ENCODE results near the gene RBMS1. TPM values are rescaled to one million over a fixed set of nuclear protein-coding genes. Genes with fewer than 3 reads are reported as not detected.

RBMS1 gene
- total and polyA plus RNA-seq, 2 of the 13 experiments (the other 11 are each of a cell fraction or from before 2014, with no cell fraction given) = 55.5 to 110 TPM

DNA sequence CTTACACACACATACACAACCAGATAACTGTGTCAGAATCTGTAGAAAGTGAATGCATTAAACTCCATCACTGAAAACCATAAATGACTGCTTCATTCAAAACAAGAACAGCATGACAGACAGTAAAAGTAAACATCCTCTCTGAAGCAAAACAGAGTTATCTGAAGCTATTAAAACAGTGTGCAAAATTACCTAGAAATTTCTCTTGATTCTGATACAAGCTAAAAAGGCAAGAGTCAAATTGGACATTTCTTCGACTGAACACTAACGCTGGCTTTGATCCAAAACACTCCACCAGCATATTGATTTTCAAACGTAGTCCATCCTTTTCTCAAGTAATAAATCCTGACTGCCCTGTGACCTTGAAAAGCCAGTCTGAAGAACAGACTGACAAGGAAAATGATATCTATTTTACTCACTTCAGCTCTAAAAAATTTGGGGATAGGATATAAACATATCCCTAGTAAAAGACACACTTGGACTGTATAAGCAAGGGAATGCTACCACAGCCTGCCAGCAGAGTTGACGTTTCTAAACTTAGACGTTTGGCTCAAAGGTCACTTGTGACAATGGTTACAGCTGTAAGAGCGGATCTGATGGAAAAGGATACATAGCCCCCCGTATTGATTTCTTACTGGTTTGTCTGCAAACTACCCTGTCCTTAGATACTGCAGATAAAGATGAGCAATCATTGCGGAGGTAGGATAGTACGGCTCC, 164.6 kb downstream of the RBMS1 start (continued):
- TF ChIP-seq THAP11 (CRISPR knock-in tag; IDR thresholded peaks at IDR 0.05) = peak; percentile 34; the same call in 1 of the 2 replicates
- TF ChIP-seq NR2C2 (CRISPR knock-in tag; IDR thresholded peaks at IDR 0.05; ENCODE audit: borderline replicate concordance) = no peak
- 0 out of 2 replicates have a peak, but pooled peaks have one; percentile 23 for TF ChIP-seq FOXO1 (CRISPR knock-in tag; IDR thresholded peaks at IDR 0.05)
- TF ChIP-seq, protein P1, sequence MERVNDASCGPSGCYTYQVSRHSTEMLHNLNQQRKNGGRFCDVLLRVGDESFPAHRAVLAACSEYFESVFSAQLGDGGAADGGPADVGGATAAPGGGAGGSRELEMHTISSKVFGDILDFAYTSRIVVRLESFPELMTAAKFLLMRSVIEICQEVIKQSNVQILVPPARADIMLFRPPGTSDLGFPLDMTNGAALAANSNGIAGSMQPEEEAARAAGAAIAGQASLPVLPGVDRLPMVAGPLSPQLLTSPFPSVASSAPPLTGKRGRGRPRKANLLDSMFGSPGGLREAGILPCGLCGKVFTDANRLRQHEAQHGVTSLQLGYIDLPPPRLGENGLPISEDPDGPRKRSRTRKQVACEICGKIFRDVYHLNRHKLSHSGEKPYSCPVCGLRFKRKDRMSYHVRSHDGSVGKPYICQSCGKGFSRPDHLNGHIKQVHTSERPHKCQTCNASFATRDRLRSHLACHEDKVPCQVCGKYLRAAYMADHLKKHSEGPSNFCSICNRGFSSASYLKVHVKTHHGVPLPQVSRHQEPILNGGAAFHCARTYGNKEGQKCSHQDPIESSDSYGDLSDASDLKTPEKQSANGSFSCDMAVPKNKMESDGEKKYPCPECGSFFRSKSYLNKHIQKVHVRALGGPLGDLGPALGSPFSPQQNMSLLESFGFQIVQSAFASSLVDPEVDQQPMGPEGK (CRISPR knock-in tag; IDR thresholded peaks at IDR 0.05) = peak; percentile 45; the same call in 1 of the 2 replicates
- TF ChIP-seq, protein P2, sequence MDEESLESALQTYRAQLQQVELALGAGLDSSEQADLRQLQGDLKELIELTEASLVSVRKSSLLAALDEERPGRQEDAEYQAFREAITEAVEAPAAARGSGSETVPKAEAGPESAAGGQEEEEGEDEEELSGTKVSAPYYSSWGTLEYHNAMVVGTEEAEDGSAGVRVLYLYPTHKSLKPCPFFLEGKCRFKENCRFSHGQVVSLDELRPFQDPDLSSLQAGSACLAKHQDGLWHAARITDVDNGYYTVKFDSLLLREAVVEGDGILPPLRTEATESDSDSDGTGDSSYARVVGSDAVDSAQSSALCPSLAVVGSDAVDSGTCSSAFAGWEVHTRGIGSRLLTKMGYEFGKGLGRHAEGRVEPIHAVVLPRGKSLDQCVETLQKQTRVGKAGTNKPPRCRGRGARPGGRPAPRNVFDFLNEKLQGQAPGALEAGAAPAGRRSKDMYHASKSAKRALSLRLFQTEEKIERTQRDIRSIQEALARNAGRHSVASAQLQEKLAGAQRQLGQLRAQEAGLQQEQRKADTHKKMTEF (CRISPR knock-in tag; IDR thresholded peaks at IDR 0.05) = peak; percentile 62; the same call in 1 of the 2 replicates
- peak; percentile 35; the same call in 1 of the 2 replicates for TF ChIP-seq FOSL2 (CRISPR knock-in tag; IDR thresholded peaks at IDR 0.05)
- TF ChIP-seq, protein P3, sequence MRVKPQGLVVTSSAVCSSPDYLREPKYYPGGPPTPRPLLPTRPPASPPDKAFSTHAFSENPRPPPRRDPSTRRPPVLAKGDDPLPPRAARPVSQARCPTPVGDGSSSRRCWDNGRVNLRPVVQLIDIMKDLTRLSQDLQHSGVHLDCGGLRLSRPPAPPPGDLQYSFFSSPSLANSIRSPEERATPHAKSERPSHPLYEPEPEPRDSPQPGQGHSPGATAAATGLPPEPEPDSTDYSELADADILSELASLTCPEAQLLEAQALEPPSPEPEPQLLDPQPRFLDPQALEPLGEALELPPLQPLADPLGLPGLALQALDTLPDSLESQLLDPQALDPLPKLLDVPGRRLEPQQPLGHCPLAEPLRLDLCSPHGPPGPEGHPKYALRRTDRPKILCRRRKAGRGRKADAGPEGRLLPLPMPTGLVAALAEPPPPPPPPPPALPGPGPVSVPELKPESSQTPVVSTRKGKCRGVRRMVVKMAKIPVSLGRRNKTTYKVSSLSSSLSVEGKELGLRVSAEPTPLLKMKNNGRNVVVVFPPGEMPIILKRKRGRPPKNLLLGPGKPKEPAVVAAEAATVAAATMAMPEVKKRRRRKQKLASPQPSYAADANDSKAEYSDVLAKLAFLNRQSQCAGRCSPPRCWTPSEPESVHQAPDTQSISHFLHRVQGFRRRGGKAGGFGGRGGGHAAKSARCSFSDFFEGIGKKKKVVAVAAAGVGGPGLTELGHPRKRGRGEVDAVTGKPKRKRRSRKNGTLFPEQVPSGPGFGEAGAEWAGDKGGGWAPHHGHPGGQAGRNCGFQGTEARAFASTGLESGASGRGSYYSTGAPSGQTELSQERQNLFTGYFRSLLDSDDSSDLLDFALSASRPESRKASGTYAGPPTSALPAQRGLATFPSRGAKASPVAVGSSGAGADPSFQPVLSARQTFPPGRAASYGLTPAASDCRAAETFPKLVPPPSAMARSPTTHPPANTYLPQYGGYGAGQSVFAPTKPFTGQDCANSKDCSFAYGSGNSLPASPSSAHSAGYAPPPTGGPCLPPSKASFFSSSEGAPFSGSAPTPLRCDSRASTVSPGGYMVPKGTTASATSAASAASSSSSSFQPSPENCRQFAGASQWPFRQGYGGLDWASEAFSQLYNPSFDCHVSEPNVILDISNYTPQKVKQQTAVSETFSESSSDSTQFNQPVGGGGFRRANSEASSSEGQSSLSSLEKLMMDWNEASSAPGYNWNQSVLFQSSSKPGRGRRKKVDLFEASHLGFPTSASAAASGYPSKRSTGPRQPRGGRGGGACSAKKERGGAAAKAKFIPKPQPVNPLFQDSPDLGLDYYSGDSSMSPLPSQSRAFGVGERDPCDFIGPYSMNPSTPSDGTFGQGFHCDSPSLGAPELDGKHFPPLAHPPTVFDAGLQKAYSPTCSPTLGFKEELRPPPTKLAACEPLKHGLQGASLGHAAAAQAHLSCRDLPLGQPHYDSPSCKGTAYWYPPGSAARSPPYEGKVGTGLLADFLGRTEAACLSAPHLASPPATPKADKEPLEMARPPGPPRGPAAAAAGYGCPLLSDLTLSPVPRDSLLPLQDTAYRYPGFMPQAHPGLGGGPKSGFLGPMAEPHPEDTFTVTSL (CRISPR knock-in tag; IDR thresholded peaks at IDR 0.05; ENCODE audit: borderline replicate concordance) = peak; percentile 87

Measured in HepG2 (cell line).